Activated CD8-positive, alpha-beta memory T cell treated with anti-CD3 and anti-CD28 coated beads, Interleukin-2, amount 10 ng/mL, durations not matched to agents 7 days and 5 days (primary cell): ENCODE data around the gene ATP13A3. TPM values are rescaled to one million over a fixed set of nuclear protein-coding genes. Genes with fewer than 3 reads are reported as not detected.

Source experiments
- ATAC-seq: fragments of 150-1000 bp; cut with Tn5 transposase; one replicate; pipeline ENCODE4 v1.10.0; 2021; ENCODE audit warnings: moderate library complexity
- CTCF ChIA-PET: fragments of 350-600 bp; sonication (Branson Sonifier 250); formaldehyde crosslinking; loops from one replicate; lab custom pipeline; 2021; ENCODE audit warnings: antibody characterized with exemption; lab: Charles Lee
- DNase-seq: peaks from one replicate; pipeline ENCODE4 v3.0.0-alpha.2; 2020
- H3K27ac Mint-ChIP-seq: one replicate; pipeline ENCODE4 v1.8.0; 2021; ENCODE audit warnings: mild to moderate bottlenecking, mixed read lengths
- H3K27me3 Mint-ChIP-seq: one replicate; pipeline ENCODE4 v1.8.0; 2021; ENCODE audit warnings: mixed read lengths
- H3K36me3 Mint-ChIP-seq: one replicate; pipeline ENCODE4 v1.8.0; 2021; ENCODE audit warnings: mild to moderate bottlenecking, mixed read lengths
- H3K4me1 Mint-ChIP-seq: one replicate; pipeline ENCODE4 v1.8.0; 2021; ENCODE audit warnings: mixed read lengths
- H3K4me3 Mint-ChIP-seq: one replicate; pipeline ENCODE4 v1.8.0; 2021; ENCODE audit warnings: mild to moderate bottlenecking, moderate library complexity, mixed read lengths
- H3K9me3 Mint-ChIP-seq: one replicate; pipeline ENCODE4 v1.8.0; 2022; ENCODE audit warnings: low read depth, mixed read lengths
- total RNA-seq, 2 experiments: library from RNA; stranded (reverse); gene quantifications; one replicate each; pipeline ENCODE4 v1.2.3, GENCODE V29; 2021

ATP13A3 gene
- total RNA-seq, 2 experiments from 2014 or later, result 78.3 to 82.0 TPM

DNA sequence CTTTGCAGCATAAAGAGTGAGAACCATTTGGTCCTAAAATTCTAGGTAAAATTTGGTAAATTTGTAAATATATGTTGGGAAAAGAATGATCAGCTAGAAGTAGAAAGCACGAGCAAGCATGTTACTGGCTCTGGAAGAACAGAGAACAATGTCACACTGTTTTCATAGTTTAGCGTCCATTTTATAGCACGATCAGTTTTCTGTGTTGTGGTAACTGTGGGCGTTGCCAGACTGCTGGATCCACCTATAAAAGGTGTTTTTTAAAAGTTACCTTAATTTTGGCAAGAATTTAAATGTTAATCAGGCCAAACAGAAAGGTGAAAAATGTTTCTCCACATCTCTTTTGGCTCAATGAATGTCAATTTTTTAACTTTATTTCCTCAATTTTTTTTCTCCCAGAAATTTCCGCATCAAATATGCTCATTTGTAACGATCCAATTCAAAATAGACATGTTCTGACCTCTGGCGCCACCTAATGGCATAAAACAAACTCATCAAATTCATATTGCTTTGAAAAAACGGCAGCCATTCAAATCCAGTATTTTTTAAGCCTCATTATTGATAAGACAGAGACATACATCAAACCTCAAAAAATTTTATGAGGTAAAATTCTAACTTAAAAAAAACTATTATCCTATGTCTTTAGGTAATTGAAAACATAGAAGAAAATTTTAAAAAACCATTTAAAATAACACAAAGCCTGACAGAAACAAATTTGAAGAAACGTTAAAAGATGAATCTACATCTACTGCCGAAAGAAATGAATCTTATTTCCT, 82.2 kb downstream of the ATP13A3 start:
- CTCF ChIA-PET, result interaction anchor here (0.6 to 8.9 kb wide), 13 partner anchors 7 to 190 kb away, joined by 3 to 79 read pairs (median 3); partner anchors contain the start of gene GP5
- no peak overlapping the region for H3K4me3 Mint-ChIP-seq
- H3K27ac Mint-ChIP-seq, result no peak overlapping the region
- H3K36me3 Mint-ChIP-seq, result peaks cover 6% of the 10 kb centered on the region
- peaks cover 5% of the 10 kb centered on the region for H3K27me3 Mint-ChIP-seq
- peaks cover 7% of the 10 kb centered on the region for H3K4me1 Mint-ChIP-seq
- no peak for ATAC-seq
- no peaks in the 10 kb centered on the region for H3K9me3 Mint-ChIP-seq
- no peak for DNase-seq

DNA sequence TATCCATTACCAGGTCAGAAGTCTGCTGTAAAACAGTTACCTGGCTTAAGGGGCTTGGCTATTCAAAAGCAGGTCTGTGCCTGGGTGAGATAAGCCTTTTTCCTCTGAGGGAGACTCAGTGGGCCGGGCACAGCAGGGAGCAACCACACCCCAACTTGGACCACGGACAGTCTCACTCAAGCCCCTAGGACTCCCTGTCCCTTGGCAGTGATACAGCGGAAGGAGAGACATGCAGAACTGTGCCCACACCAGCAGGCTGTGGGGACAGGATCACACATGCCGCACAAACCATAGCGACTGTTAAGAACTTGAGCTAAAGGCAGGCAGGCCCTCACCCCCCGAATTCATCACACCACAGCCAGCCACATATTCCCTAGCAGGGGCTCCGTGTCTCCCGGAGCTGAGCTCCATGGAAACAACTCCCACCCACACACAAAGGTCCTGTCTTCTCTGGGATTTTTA, 84.9 kb downstream of the ATP13A3 start:
- Mint-ChIP-seq H3K4me3 (no peak overlapping the region), H3K27me3 (peaks cover 28% of the 10 kb centered on the region), H3K27ac (no peak overlapping the region), H3K9me3 (no peaks in the 10 kb centered on the region), H3K4me1 (peaks cover 32% of the 10 kb centered on the region), H3K36me3 (peaks cover 4% of the 10 kb centered on the region)
- DNase-seq (no peak), ATAC-seq (no peak)
- CTCF ChIA-PET, result interaction anchor here (0.7 to 8.9 kb wide), 5 partner anchors 18 to 172 kb away, joined by 3 to 79 read pairs (median 5); no protein-coding TSS in a partner anchor

DNA sequence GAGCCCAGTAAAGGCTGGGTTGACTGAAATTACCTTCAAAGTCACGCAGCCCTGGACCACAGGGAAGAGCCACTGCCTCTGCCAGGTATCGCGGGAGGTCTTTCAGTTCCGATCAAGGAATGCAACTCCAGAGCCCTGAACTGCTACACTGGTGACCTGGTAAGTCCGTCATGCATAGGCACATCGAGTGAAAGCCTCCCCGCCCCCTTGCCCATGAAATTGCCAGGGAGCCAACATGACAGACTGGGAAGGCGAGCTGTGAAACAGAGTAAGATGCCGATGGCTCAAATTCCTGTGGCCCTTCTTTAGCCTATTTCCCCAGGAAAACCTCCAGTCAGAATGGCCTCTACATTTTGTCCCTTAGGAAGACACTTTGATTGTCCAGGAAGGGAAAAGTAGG, 85.5 kb downstream of the ATP13A3 start:
- no peak for ATAC-seq

DNA sequence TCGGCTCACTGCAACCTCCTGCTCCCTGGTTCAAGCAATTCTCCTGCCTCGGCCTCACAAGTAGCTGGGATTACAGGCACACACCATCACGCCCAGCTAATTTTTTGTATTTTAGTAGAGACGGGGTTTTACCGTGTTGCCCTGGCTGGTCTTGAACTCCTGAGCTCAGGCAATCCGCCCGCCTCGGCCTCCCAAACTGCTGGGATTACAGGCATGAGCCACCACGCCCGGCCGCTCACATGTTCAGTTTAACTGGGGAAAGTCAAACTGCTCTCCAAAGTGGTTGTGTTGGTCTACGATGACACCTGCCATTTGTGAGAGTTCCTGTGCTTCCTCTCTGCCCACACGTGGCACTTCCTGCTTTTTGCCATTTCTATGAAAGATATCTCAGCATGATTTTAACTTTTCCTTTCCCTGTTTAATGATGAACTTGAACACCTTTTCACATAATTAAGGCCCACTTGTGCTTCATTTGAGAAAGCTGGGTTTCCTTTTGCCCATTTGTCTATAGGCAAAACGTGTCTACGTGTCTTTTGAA, 86.9 kb downstream of the ATP13A3 start:
- Mint-ChIP-seq H3K9me3 (no peaks in the 10 kb centered on the region), H3K27ac (no peak overlapping the region), H3K4me3 (no peak overlapping the region), H3K4me1 (peaks cover 50% of the 10 kb centered on the region), H3K36me3 (peaks cover 4% of the 10 kb centered on the region), H3K27me3 (peaks cover 42% of the 10 kb centered on the region)
- no peak for DNase-seq
- no peak for ATAC-seq
- CTCF ChIA-PET, result interaction anchor here (0.7 kb wide), 1 partner anchor 66 kb away, joined by 3 read pairs; no protein-coding TSS in a partner anchor

More for the DNA sequence above, 85.5 kb downstream of the ATP13A3 start:
- Mint-ChIP-seq H3K36me3 (peaks cover 4% of the 10 kb centered on the region), H3K27me3 (peaks cover 30% of the 10 kb centered on the region), H3K9me3 (no peaks in the 10 kb centered on the region), H3K4me1 (peaks cover 36% of the 10 kb centered on the region), H3K27ac (no peak overlapping the region), H3K4me3 (no peak overlapping the region)
- no peak for DNase-seq
- CTCF ChIA-PET, result interaction anchor here (2.1 to 8.9 kb wide), 3 partner anchors 57 to 86 kb away, joined by 5 to 79 read pairs (median 24); no protein-coding TSS in a partner anchor

DNA sequence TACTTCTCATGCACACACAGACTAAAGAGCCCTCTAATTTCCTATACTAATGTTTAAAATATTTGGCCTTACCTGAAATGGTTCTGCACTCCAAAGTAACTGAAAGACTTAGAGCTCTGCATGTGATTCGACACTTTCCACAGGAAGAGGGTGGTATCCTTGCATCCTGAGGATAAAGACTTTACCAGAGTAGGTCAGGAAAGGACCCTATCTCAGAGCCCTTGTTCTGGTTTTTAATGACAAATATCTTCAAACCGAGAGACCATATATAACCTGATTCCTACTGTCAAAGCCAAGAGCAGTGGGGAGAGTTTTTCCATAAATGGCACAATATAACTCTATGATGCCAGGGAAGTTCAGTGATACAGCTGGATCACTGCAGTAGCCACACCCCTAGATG, 87.6 kb downstream of the ATP13A3 start, which contains the start of gene GP5:
Gene GP5, minus strand, starts transcription at position 101 of the 400 bp plus-strand sequence. CDS start 984 bp downstream, outside the sequence.
- ATAC-seq, result no peak

DNA sequence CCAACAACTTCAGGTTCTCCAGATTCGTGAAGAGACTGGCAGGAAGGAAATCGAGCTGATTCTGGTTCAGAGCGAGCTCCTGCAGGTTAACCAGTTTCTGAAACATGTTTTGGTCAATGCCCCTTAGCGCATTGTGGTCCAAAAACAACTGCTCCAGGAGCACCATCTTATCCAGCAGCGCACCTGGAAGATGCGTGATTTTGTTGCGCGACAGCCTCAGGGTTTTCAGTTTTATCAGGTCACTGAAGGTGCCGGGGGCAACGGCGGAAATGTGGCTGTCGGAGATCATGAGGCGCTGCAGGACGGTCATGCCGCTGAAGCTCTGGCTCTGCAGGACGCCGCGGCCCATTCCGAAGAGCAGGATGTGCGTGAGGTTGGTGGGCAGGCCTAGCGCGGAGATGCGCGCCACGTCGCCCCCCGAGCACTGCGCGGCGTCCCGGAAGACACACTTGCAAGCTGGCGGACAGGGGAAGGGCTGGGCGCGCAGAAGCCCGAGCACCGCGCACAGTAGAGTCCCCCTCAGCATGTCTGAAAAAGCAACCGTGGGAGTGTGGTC, 89.0 kb downstream of the ATP13A3 start:
- H3K9me3 Mint-ChIP-seq, result no peaks in the 10 kb centered on the region
- H3K4me1 Mint-ChIP-seq, result peaks cover 51% of the 10 kb centered on the region
- CTCF ChIA-PET, result interaction anchor here (1.0 to 4.4 kb wide), 12 partner anchors 8 to 617 kb away, joined by 3 to 26 read pairs (median 4); partner anchors contain the start of gene LSG1
- no peaks in the 10 kb centered on the region for H3K36me3 Mint-ChIP-seq
- ATAC-seq (peak; percentile 71), DNase-seq (peak; percentile 71)
- peak overlapping the region; percentile 69 for H3K4me3 Mint-ChIP-seq
- H3K27ac Mint-ChIP-seq, result peak overlapping the region; percentile 46
- peaks cover 50% of the 10 kb centered on the region for H3K27me3 Mint-ChIP-seq

More for the DNA sequence above, 87.6 kb downstream of the ATP13A3 start, which contains the start of gene GP5:
- DNase-seq, result no peak
- Mint-ChIP-seq H3K4me1 (peaks cover 51% of the 10 kb centered on the region), H3K27ac (peak within 1 kb of the TSS; percentile 46), H3K9me3 (no peaks in the 10 kb centered on the region), H3K27me3 (peaks cover 49% of the 10 kb centered on the region), H3K36me3 (peaks cover under 1% of the 10 kb centered on the region), H3K4me3 (peak within 1 kb of the TSS; percentile 69)
- CTCF ChIA-PET, result interaction anchor here (3.7 to 3.8 kb wide), 2 partner anchors 7 to 55 kb away, joined by 18 to 19 read pairs; no protein-coding TSS in a partner anchor

DNA sequence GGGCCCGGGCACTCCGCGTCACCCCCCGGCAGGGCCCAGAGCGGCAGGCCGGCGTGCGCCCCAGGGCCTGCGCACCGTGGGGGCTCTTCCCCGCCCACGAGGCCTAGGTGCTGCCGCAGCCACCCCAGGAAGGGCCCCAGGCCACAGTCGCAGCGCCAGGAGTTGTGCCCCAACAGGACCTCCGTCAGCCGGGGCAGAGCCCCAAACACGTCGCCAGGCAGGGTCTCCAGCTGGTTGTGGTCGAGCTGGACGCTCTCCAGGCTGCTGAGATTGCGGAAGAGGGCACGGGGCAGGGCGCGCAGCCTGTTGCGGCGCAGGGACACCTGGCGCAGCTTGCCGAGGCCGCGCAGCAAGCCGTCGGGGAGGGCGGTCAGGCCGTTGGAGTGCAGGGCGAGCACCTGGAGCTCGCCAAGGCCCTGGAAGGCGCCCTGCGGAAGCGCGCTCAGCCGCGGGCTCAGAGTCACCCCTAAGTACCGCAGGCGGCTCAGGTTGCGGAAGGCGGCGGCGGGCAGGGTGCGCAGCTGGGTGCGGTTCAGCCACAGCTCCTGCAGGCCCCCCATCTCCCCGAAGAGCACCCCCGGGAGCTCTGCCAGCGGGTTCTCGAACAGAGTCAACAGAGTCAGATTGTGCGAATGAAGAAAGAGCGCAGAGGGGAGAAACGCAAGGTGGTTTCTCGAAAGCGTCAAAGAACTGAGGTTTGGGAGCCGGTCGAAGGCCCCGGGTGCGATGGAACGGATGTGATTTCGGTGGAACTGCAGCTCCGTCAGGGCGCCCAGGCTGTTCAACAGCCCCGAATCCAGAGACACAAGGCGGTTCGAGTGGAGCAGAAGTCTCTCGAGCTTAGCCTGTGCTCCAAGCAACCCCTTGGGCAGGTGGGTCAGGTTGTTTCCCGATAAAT, 89.7 kb downstream of the ATP13A3 start:
- Mint-ChIP-seq H3K27me3 (peaks cover 54% of the 10 kb centered on the region), H3K4me3 (peak overlapping the region; percentile 69), H3K27ac (peak overlapping the region; percentile 54), H3K36me3 (no peaks in the 10 kb centered on the region), H3K4me1 (peaks cover 51% of the 10 kb centered on the region), H3K9me3 (no peaks in the 10 kb centered on the region)
- CTCF ChIA-PET, result interaction anchor here (0.9 to 4.4 kb wide), 14 partner anchors 9 to 616 kb away, joined by 3 to 26 read pairs (median 4); partner anchors contain the start of gene LSG1
- peak; percentile 56 for DNase-seq
- ATAC-seq, result peak; percentile 51

DNA sequence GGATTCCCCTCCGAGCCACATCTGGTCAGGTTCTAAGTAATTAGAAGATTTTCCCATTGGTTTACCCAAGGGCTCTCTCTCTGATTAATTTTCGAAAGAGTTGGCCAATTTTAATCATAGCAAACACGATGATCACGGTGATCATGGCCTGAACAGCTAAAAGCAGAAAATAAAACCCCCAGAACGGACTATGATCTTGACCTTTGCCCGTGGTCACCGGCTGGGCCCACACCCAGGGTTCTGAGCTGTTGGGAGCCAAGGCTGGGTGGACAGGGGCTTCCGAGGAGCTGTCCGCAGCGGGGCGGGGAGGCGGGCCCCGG, 90.3 kb downstream of the ATP13A3 start:
- Mint-ChIP-seq H3K36me3 (no peaks in the 10 kb centered on the region), H3K27me3 (peaks cover 56% of the 10 kb centered on the region), H3K4me1 (peaks cover 51% of the 10 kb centered on the region), H3K27ac (no peak overlapping the region), H3K4me3 (peak overlapping the region; percentile 39), H3K9me3 (no peaks in the 10 kb centered on the region)
- no peak for DNase-seq
- CTCF ChIA-PET, result interaction anchor here (0.8 to 4.4 kb wide), 9 partner anchors 10 to 275 kb away, joined by 3 to 26 read pairs (median 4); partner anchors contain the start of gene LSG1
- no peak for ATAC-seq

DNA sequence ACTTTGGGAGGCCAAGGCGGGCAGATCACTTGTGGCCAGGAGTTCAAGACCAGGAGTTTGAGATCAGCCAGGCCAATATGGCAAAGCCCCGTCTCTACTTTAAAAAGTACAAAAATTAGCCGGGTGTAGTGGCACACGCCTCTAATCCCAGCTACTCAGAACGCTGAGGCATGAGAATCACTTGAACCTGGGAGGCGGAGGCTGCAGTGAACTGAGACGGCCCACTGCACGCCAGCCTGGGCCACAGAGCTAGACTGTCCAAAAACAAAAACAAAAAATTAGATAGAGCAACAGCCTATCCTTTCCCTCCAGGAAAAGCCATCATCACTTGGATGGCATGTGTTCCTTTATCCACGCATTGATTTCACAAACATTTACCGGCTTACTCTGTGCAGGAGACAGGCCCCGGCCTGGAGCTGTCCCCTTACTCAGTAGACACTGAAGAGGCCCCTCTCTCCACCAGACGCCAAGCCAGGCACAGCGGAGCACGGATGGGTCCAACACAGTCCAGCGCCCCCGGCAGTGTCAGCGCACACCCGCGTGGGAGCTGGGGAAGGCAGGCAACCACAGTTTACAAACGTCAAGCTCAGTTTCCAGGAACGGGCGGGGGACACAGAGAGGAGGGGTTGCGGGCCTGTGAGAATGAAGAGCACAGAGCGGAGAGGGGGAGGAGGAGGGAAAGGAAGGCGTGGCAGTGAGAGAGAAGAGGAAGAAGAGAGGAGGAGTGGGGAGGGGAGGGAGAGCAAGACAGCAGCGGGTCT, 90.8 kb downstream of the ATP13A3 start:
- peak; percentile 58 for DNase-seq
- H3K4me3 Mint-ChIP-seq, result peak overlapping the region; percentile 39
- peak; percentile 44 for ATAC-seq
- H3K4me1 Mint-ChIP-seq, result peaks cover 51% of the 10 kb centered on the region
- no peak overlapping the region for H3K27ac Mint-ChIP-seq
- peaks cover 61% of the 10 kb centered on the region for H3K27me3 Mint-ChIP-seq
- no peaks in the 10 kb centered on the region for H3K36me3 Mint-ChIP-seq
- peaks cover 3% of the 10 kb centered on the region for H3K9me3 Mint-ChIP-seq
- CTCF ChIA-PET, result interaction anchor here (0.8 to 4.4 kb wide), 8 partner anchors 10 to 276 kb away, joined by 3 to 26 read pairs (median 6); partner anchors contain the start of gene LSG1

DNA sequence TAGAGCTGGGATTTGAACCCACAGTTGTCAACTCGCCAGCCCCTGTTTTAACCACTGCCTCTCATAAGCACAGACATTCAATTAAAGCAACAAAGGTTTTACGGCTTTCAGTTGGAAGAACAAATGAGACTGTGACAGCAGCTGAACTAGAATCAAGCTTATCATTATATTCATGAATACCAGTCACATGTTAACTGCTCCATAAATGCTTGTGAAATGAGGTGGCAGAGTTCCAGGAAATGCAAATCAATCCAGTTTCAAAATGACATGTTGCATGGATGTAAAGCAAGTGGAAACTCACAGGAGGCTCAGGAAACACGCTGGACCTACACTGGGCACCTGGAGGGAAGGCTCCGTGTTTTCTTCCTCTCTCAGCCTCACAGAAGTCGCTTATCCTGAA, 91.6 kb downstream of the ATP13A3 start:
- ATAC-seq (no peak), DNase-seq (no peak)
- CTCF ChIA-PET, result interaction anchor here (0.9 to 4.4 kb wide), 6 partner anchors 9 to 61 kb away, joined by 3 to 26 read pairs (median 4); no protein-coding TSS in a partner anchor
- H3K27ac Mint-ChIP-seq, result no peak overlapping the region
- H3K36me3 Mint-ChIP-seq, result no peaks in the 10 kb centered on the region
- H3K9me3 Mint-ChIP-seq, result peaks cover 9% of the 10 kb centered on the region
- peaks cover 68% of the 10 kb centered on the region for H3K27me3 Mint-ChIP-seq
- no peak overlapping the region for H3K4me3 Mint-ChIP-seq
- H3K4me1 Mint-ChIP-seq, result peaks cover 51% of the 10 kb centered on the region

DNA sequence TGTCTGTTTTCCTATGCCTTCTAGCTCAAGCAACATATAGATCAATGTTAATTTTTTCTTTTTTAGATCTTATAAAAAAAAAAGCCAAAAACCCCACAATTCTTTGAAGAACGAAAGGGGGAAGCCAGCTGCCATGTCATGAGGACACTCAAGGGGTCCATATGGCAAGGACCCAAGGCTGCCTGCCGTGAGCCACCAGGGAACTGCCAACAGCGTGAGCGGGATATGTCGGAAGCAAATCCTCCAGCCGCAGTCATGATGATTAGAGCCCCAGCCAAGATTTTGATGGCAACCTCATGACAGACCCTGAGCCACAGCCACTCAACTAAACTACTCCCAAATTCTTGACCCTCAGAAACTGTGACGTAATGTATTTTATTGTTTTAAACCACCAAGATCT, 94.2 kb downstream of the ATP13A3 start:
- CTCF ChIA-PET, result interaction anchor here (0.9 kb wide), 1 partner anchor 59 kb away, joined by 4 read pairs; no protein-coding TSS in a partner anchor
- H3K9me3 Mint-ChIP-seq, result peaks cover 13% of the 10 kb centered on the region
- no peak for DNase-seq
- H3K4me3 Mint-ChIP-seq, result no peak overlapping the region
- no peak for ATAC-seq
- H3K27ac Mint-ChIP-seq, result no peak overlapping the region
- peaks cover 54% of the 10 kb centered on the region for H3K27me3 Mint-ChIP-seq
- peaks cover 28% of the 10 kb centered on the region for H3K4me1 Mint-ChIP-seq
- H3K36me3 Mint-ChIP-seq, result no peaks in the 10 kb centered on the region
